ENCODE results near the gene GNA15. TPM values are rescaled to one million over a fixed set of nuclear protein-coding genes. Genes with fewer than 3 reads are reported as not detected.
A peak's percentile ranks its signal among the peaks of the same experiment; 100 is the strongest.

The GNA15 gene
- total and polyA plus RNA-seq, 2 of the 8 experiments (the other 6 are each of a cell fraction or from before 2014, with no cell fraction given): 0.26 to 0.45 TPM

GRCh38 chr19:3095441-3096191 is 40.2 kb upstream of the GNA15 start:
- Histone ChIP-seq H2BK12ac (ENCODE audit: low read depth, low read length) (no peak overlapping the region), H3K4me3 (ENCODE audit: extremely low read depth in 1 of 4, insufficient read depth in 2 of 4, low read depth in 3 of 4, low read length in 4 of 4) (peak overlapping the region; percentile 74 to 82 (median 79); a peak in 7 of 8 replicates), H2BK20ac (ENCODE audit: low read length) (no peak overlapping the region), H3K27me3 (replicated peaks in 1 of 4; ENCODE audit: control insufficient read depth in 3 of 4, extremely low read depth in 1 of 4, insufficient read depth in 3 of 4, low read length in 3 of 4) (no peaks in the 10 kb centered on the region), H4K5ac (ENCODE audit: insufficient read length, low read depth, low read length) (no peak overlapping the region), H2AK5ac (ENCODE audit: low read depth, low read length) (no peak overlapping the region), H3K27ac (ENCODE audit: low read depth, low read length) (no peak overlapping the region), H4K20me1 (replicated peaks in 1 of 2; ENCODE audit: control insufficient read depth in 1 of 2, insufficient read depth in 2 of 2, low read length in 2 of 2) (peaks cover 12 to 36% of the 10 kb centered on the region in 2 experiments), H3K36me3 (ENCODE audit: control insufficient read depth in 2 of 4, insufficient read depth in 4 of 4, low read length in 3 of 4) (no peaks in the 10 kb centered on the region), H3K56ac (replicated peaks; ENCODE audit: insufficient read length, low read depth, low read length) (no peak overlapping the region), H3K23ac (ENCODE audit: insufficient read length) (no peak overlapping the region), H3K9ac (replicated peaks in 1 of 4; ENCODE audit: extremely low read depth in 1 of 4, low read depth in 3 of 4, low read length in 3 of 4) (peak overlapping the region in 2 of 4 experiments; percentile 19 to 25; a peak in 3 of 7 replicates), H3K4me1 (replicated peaks in 1 of 4; ENCODE audit: control insufficient read depth in 3 of 4, insufficient read depth in 4 of 4, low read length in 3 of 4) (peaks cover 3 to 18% (median 15%) of the 10 kb centered on the region in 4 experiments; a peak in 6 of 7 replicates), H2AFZ (ENCODE audit: low read length) (no peak overlapping the region), H4K91ac (replicated peaks; ENCODE audit: insufficient read length, low read length) (no peak overlapping the region), H4K8ac (ENCODE audit: extremely low read depth, insufficient read depth, low read length) (peak overlapping the region; percentile 45; the same call in 1 of the 2 replicates), H3K4ac (replicated peaks; ENCODE audit: insufficient read length, low read depth, low read length) (no peak overlapping the region), H3K79me2 (ENCODE audit: control insufficient read depth in 1 of 2, insufficient read depth in 2 of 2, low read length in 2 of 2) (peaks cover 2 to 55% of the 10 kb centered on the region in 2 experiments; a peak in 3 of 4 replicates), H3K14ac (ENCODE audit: insufficient read length) (no peak overlapping the region), H2BK5ac (ENCODE audit: low read depth, low read length) (no peak overlapping the region; the same call in 1 of the 2 replicates), H3K23me2 (ENCODE audit: low read depth, low read length) (peaks cover 13% of the 10 kb centered on the region; the same call in 1 of the 2 replicates), H2BK120ac (replicated peaks; ENCODE audit: low read depth, low read length) (no peak overlapping the region), H3K18ac (ENCODE audit: extremely low read depth, low read length) (peak overlapping the region; percentile 28; the same call in 1 of the 2 replicates), H3K79me1 (ENCODE audit: low read depth, low read length) (peaks cover 5% of the 10 kb centered on the region), H3K9me3 (ENCODE audit: insufficient read depth in 2 of 2, low read depth in 1 of 2, low read length in 1 of 2) (no peaks in the 10 kb centered on the region), H2BK15ac (ENCODE audit: low read length) (no peak overlapping the region), H3K4me2 (ENCODE audit: insufficient read depth in 1 of 2, low read depth in 2 of 2, low read length in 2 of 2) (peak overlapping the region; percentile 64 to 96)
- ChIA-PET POLR2A (ENCODE audit: partially characterized antibody) (interaction anchor here (0.6 to 1.4 kb wide), 4 partner anchors 24 to 554 kb away, joined by 3 to 4 read pairs (median 4); no protein-coding TSS in a partner anchor), CTCF (ENCODE audit: partially characterized antibody) (interaction anchor here (0.6 to 20.0 kb wide), 8 partner anchors 8 to 652 kb away, joined by 3 to 339 read pairs (median 4); no protein-coding TSS in a partner anchor)
- peak; percentile 44 to 68 for DNase-seq (ENCODE audit: low read depth in 1 of 2, low spot score in 2 of 2)
- TF ChIP-seq MAX (IDR thresholded peaks at IDR 0.05) (peak; percentile 56), HDAC2 (IDR thresholded peaks at IDR 0.05; ENCODE audit: borderline replicate concordance in 1 of 2, low read depth in 2 of 2, low read length in 2 of 2) (0 out of 4 replicates have a peak, but pooled peaks have one; percentile 16 to 28), CREB1 (IDR thresholded peaks at IDR 0.05) (peak; percentile 58; the same call in 1 of the 2 replicates), GABPA (IDR thresholded peaks at IDR 0.05; ENCODE audit: borderline replicate concordance, insufficient read depth, low read length) (0 out of 2 replicates have a peak, but pooled peaks have one; percentile 25), SIN3A (conservative IDR thresholded peaks at IDR 0.05 in 1 of 2, IDR thresholded peaks at IDR 0.05 in 1 of 2; ENCODE audit: low read depth in 1 of 2, low read length in 2 of 2) (peak; percentile 79 to 81; a peak in 2 of 4 replicates), SRF (IDR thresholded peaks at IDR 0.05; ENCODE audit: low read depth, low read length) (peak; percentile 61; the same call in 1 of the 2 replicates), EP300 (IDR thresholded peaks at IDR 0.05; ENCODE audit: borderline replicate concordance in 1 of 2, low read depth in 2 of 2, low read length in 2 of 2) (no peak), CBX5 (IDR thresholded peaks at IDR 0.05; ENCODE audit: low read depth, low read length) (no peak)
- TF ChIP-seq, protein P1, sequence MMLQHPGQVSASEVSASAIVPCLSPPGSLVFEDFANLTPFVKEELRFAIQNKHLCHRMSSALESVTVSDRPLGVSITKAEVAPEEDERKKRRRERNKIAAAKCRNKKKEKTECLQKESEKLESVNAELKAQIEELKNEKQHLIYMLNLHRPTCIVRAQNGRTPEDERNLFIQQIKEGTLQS (IDR thresholded peaks at IDR 0.05; ENCODE audit: insufficient read depth, low read depth, low read length): no peak
- 11% methylated on average over 19 of the region's 31 CpGs; no CpG with 5 or more reads in 1 of the 2 experiments for WGBS, 2 experiments (ENCODE audit: extremely low coverage in 1 of 2, insufficient coverage in 1 of 2, insufficient read length in 1 of 2, insufficient replicate concordance in 2 of 2, low coverage in 1 of 2, low lambda C conversion rate in 2 of 2, missing lambda C conversion rate in 1 of 2)
- FAIRE-seq: no peak
